D341Med (cell line): Measurements from ENCODE around the gene PLXDC2.
"Not testable (repeated sequence)": the region's sequence is repeated elsewhere in the genome, so short reads cannot be mapped to it uniquely, and the experiment has no call there.

ENCODE experiments used
- DNase-seq: peaks from one replicate; pipeline ENCODE4 v3.0.0; 2012; ENCODE audit warnings: low spot score

Gene PLXDC2

DNA sequence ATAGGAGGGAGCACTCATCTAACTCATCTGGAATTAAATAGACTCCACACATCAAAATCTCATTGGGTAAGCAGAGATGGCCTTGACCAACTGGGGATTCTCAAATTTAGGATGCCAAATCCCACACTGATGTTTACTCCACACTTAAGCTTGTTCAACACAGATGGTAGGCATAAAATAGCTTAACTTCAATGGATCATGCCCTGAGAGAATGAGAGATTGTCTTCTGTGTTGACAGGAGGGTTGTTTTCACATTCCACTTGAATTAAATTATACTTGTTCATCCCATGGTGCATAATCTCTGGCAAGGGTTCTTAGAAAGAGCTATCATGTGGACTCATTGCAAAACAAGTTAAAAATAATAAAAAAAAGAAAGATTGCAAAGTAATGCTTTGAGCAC is 391.4 kb downstream of the PLXDC2 start:
- no peak for DNase-seq

DNA sequence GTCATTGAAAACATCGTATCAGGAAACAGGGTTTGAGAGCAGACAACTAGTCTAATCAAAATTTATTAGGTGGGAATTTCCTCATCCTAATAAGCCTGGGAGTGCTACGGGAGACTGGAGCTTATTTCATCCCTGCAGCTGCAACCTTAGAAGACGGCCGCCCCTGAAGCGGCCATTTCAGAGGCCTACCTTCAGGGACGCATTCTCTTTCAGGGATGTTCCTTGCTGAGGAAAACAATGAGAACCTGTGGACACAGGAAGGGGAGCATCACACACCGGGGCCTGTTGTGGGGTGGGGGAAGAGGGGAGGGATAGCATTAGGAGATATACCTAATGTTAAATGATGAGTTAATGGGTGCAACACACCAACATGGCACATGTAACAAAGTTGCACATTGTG is 392.9 kb downstream of the PLXDC2 start:
- DNase-seq = not testable (repeated sequence)

DNA sequence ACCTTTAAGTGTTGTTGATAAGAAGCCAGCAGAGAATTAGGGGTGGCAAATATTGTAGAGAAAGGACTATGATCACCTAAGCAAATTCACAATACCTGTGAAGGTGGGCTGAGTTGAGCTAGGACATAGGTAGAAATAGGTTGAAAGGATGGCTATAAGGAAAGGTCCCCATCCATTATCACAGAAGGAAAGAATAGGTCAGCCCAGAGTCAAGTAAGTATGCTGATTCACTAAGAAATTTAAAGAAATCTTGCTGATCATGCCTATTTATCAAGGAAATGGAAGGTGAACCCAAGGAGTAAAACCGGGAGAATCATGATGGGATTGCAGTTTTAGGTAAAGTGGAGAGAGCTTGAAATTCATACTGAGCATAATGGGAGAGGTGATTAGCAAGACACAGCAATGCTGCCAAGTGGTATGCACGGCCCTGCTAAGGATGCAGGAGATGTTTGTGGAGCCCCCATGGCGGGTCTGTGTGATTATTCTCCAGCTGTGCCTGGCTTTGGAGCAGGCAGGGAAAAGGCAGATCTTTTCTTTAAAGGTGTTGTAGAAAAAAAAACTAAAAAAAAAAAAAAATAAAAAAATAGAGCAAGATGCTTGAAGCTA is 399.4 kb downstream of the PLXDC2 start:
- DNase-seq = no peak

- DNase-seq = no peak
Measured at GRCh38 chr10:20221356-20221755, 405.1 kb downstream of the PLXDC2 start.

DNA sequence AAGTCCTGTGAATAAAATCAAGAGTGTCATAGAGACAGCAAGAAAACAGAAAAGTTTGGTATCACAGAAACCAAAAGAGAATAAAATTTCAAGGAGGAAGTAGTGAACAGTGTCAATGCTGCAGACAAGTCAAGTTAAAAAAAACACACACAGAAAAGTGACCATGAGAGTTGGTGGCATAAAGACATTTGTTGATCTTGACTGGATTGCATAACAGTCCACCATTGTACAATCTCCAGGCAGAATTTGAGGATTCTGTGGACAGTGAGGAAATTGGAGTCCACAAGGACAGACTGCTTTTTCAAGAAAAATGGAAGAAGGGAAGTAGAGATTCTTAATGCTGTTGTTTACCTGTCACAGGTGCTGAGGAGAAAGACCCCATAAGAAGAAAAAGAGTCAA is 412.5 kb downstream of the PLXDC2 start:
- DNase-seq = no peak

DNA sequence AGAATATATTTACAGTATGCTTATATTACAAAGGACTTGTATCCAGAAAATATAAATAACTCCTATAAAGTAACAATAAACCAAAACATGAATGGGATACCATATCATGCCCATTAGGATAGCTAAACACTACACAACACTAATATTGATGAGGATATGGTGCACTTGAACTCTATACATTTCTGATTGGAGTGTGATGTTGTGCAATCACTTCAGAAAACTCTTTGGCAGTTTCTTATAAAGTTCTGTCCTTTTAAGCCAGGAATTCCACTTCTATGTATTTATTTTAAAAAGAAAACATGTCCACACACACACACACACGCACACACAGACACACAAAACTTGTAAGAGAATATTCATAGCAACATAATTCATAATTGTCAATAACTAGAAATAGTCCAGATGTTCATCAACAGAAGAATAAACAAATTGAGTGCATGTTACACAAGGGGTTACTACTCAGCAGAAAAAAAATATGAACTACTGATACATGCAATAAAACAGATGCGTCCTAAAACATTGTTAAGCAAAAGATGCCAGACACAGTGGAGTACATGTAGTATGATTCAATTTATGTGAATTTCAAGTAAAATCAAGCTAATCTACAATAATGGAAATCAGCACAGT is 416.0 kb downstream of the PLXDC2 start:
- DNase-seq = no peak

DNA sequence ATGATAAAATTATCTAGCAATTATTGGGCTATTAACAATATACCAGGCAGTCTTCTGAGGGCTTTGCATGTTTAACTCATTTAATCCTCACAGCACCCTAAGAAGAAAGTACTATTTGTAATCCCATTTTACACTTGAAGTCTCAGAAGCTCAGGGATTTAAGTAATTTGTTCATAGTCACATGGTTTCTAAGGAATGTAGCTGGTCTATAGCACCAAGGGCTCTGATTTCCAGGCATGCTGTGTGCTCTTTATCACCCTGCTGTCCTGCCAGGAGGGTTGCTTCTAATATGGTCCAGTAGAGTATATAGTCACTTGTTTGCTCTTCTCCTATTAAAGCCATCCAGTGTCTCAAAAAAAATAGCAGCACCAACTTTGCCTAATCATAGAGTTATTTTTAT is 417.2 kb downstream of the PLXDC2 start:
- no peak for DNase-seq

DNA sequence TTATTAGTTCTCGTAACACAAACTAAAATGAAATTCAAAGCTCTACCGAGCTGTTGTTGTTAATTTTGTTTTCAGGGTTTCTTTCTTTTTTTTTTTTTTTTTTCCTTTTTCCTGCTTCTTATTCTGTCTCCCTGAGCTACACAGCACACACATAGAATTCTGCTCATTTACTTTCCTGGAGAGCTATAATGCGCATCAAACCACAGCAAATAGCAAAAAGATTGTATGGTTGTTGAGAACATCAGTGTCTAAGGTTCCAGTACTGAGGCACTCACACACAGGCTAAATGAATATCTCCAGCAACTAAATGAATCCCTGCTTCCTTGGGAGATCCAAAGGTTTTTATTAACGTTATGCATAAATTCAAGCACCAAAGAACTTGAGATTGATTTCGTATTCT is 418.3 kb downstream of the PLXDC2 start:
- DNase-seq = no peak

DNA sequence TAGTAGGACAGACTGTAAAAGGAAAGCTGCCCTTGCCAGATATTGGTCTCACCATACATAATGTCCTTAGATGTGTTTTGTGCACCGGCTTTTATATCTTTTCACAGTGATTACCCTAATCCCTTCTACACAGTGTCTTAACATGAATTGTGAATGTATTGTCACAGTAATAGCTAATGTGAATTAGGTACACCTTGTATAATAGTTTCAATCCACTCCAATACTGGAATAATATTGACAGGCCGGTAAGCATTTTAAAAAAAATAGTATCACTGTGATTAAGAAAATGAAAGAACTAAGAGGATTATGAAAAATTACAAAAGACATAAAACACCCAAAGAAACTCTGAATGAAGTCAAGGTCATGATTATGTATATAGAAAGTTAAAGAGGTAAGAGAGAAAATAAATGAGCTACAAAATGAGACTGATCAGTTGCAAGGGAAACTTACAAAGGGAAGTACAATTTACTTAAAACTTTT is 420.9 kb downstream of the PLXDC2 start:
- no peak for DNase-seq

- no peak for DNase-seq
Measured at GRCh38 chr10:20237586-20237985, 421.4 kb downstream of the PLXDC2 start.

- DNase-seq = no peak
Measured at GRCh38 chr10:20240643-20241042, 424.4 kb downstream of the PLXDC2 start.

- no peak for DNase-seq
Measured at GRCh38 chr10:20247454-20247853, 431.2 kb downstream of the PLXDC2 start.

- no peak for DNase-seq
Measured at GRCh38 chr10:20247891-20248708, 431.9 kb downstream of the PLXDC2 start.

- DNase-seq = no peak
Measured at GRCh38 chr10:20254078-20254477, 437.8 kb downstream of the PLXDC2 start.

DNA sequence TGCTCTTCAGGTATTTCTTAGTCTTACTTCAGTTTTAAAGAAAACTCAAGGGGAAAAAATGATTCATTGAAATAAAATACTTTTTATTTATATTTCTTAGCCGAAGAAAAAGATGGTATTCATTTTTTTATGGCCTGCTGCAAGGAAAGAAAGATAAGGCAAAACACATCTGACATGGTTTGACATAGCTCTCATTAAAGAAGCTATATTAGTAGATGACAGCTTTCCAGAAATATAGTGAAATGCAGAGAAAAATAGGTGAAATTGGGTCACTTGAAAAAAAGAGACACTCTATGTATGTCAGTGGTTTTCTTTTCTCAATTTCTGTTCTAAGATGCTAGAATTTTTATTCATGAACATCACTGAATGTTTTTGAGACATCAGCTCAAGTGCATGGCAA is 438.3 kb downstream of the PLXDC2 start:
- DNase-seq = no peak

GRCh38 chr10:20256969-20257368 is 440.7 kb downstream of the PLXDC2 start:
- no peak for DNase-seq

DNA sequence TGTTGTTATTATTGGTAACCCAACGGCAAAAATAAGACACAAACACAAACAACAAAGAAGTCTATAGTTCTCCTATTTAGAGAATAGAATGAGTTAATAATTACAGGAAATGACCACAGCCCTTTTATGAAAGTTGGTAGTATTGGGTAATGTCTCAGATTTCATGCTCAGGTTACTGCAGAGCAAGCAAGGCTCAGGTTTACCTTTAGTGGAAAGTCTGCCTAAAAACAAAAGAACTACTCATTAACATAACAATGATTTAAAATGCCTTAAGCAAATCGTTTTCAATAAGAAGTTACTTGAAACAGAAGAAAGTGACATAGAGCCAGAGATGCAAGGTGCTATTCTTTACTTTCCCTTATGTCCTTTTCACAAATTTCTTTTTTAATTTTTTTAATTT is 441.2 kb downstream of the PLXDC2 start:
- no peak for DNase-seq

GRCh38 chr10:20265146-20265545 is 448.9 kb downstream of the PLXDC2 start:
- DNase-seq = no peak

DNA sequence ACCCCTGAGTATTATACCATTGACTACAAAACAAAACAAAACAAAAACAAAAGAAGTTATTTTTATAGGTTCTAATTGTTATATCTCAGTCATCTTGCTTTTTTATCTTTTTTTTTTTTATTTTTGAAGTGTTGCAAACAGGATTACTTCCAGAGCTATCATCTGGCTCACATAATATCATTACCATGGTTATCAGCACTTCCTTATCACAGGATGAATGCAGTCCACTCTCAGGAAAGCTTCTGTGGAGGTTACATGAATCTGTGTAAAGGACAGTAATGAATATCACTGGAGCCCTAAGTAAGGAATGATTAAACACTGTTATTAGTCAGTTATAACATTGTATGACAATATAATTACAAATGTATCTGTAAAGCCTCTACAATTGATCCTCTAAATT is 451.5 kb downstream of the PLXDC2 start:
- DNase-seq = no peak

DNA sequence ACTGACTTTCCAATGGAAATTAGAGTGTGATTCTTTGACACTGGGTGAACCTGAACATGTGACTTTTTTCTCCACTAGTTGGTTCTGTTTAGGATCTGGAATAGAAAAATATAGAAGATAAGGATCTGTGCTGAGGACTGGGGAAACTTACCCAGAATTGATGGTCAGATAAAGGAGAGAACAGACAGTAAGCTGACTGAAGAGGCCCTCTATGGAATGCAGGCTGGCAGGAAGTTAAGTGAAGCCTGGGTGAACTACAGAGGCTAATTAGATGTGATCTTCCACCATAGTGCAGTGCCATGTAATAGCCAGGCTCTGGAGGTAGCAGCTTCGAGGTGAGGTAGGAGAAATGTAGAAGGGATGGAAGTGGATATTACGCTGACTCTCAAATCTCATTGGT is 455.3 kb downstream of the PLXDC2 start:
- DNase-seq = no peak

DNA sequence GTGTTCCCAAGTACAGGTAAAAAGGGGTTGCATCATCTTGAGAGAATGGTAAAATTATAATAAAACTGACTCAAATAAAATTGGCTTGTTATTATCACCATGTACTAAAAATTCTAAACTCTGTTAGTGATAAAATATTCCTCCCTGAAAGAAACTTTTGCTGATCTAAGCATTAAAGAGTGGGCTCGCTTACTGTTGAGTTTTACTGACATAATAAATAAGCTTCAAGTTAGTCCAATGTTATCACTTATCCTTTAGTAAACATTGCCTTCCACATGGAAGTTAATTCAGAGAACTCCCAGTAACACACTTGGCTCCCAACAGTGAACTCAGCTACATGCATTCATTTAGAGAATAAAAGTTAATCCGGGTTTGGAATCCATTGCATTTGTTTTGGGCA is 456.4 kb downstream of the PLXDC2 start:
- no peak for DNase-seq

GRCh38 chr10:20274571-20274970 is 458.3 kb downstream of the PLXDC2 start:
- no peak for DNase-seq
